ENCODE data around the gene GNG4. TPM values are rescaled to one million over a fixed set of nuclear protein-coding genes. Genes with fewer than 3 reads are reported as not detected.

The GNG4 gene
- total and polyA plus RNA-seq, 2 donors (not counting 3 experiments of a cell fraction or from before 2014, with no cell fraction given) = 0.10 TPM; not detected in 1

DNA sequence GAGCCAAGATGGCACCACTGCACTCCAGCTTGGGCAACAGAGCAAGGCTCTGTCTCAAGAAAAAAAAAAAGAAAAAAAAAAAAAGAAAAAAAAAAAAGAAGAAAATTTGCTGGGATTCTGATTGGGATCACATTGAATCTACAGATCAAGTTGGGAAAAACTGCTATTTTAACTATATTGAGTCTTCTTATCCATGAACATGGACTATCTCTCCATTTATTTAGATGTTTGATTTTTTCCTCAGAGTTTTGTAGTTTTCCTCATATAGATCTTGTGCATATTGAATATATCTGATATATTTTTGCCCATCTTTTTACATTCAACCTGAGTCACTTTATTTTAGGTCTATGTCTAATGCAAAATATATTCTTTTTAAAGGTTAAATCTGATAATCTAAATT, 87.0 kb downstream of the GNG4 start:
- Histone ChIP-seq H3K27ac (ENCODE audit: insufficient read depth, low read depth, low read length) (no peak overlapping the region), H3K9ac (replicated peaks; ENCODE audit: extremely low read depth, insufficient read depth, low read length) (no peak overlapping the region), H4K20me1 (replicated peaks; ENCODE audit: control insufficient read depth, extremely low read depth, insufficient read depth, low read length) (no peaks in the 10 kb centered on the region), H3K4me1 (ENCODE audit: control insufficient read depth, extremely low read depth, insufficient read depth, low read length) (no peaks in the 10 kb centered on the region), H3K27me3 (ENCODE audit: control insufficient read depth in 2 of 2, insufficient read depth in 2 of 2, low read length in 2 of 2) (peaks cover 0 to 1% of the 10 kb centered on the region in 2 experiments), H3K4me2 (ENCODE audit: insufficient read depth, low read length) (no peak overlapping the region), H3K79me2 (ENCODE audit: control insufficient read depth, insufficient read depth, low read length) (no peaks in the 10 kb centered on the region), H3K36me3 (ENCODE audit: control insufficient read depth in 2 of 2, extremely low read depth in 1 of 2, insufficient read depth in 2 of 2, low read length in 2 of 2) (no peaks in the 10 kb centered on the region), H3K9me3 (replicated peaks; ENCODE audit: control insufficient read depth, insufficient read depth, low read length) (no peaks in the 10 kb centered on the region), H3K4me3 (replicated peaks in 1 of 3; ENCODE audit: insufficient read depth in 1 of 3, low read depth in 1 of 3, low read length in 3 of 3) (no peak overlapping the region), H3K9me1 (replicated peaks; ENCODE audit: control insufficient read depth, extremely low read depth, insufficient read depth, low read length) (no peaks in the 10 kb centered on the region), H2AFZ (ENCODE audit: low read depth, low read length) (no peak overlapping the region)
- POLR2A ChIA-PET = no interaction called here
- BruUV-seq (replicated peaks) = no TSS peak
- intact Hi-C loops (cut with micrococcal nuclease) = no loop called here
- CTCF ChIA-PET = no interaction called here
- DNase-seq (ENCODE audit: low read depth, low spot score) = no peak
- TF ChIP-seq, protein P1, sequence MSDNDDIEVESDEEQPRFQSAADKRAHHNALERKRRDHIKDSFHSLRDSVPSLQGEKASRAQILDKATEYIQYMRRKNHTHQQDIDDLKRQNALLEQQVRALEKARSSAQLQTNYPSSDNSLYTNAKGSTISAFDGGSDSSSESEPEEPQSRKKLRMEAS (IDR thresholded peaks at IDR 0.05; ENCODE audit: insufficient read depth, insufficient read length) = no peak
- no peak for TF ChIP-seq POLR2A (IDR thresholded peaks at IDR 0.05; ENCODE audit: low read depth, low read length)
- TF ChIP-seq EZH2 (IDR thresholded peaks at IDR 0.05; ENCODE audit: borderline replicate concordance, low read depth, low read length, severe bottlenecking) = no peak
- TF ChIP-seq FOS (IDR thresholded peaks at IDR 0.05; ENCODE audit: borderline replicate concordance, insufficient read depth, low read length) = no peak
- TF ChIP-seq MYC (IDR thresholded peaks at IDR 0.05; ENCODE audit: low read depth, low read length) = no peak
- TF ChIP-seq POLR2AphosphoS5 (IDR thresholded peaks at IDR 0.05; ENCODE audit: insufficient read depth, low read depth, low read length) = no peak
- FAIRE-seq = no peak
- dilution Hi-C loops (cut with MboI; ENCODE audit: extremely low pct_ligation_motif_present, low sequenced_read_pairs) = no loop called here

DNA sequence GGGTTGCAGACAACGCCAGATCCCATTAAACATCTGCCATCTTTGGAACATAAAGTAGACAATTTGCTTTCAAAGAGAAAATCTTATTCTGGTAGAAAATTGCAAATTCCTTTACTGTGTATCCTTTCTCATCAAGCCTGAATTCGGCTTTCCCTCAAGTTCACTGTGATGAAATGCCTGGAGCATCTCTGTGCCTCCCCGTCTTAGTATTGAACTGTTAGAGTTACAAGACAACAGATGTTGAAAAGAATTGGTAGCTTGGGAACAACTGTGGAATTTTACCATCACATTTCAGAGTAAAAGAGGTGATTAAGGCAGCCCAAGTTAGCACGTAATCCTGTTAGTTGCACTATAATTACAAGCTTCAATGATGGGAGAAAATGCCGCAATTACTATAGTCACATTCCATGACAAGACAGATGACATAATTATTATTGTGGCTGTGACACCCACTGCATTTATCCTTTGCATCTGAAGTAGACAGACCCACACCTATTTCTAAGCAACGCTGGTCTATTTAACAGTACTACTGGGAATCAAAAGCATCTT, 90.9 kb downstream of the GNG4 start:
- H3K9ac ChIP-seq (replicated peaks; ENCODE audit: extremely low read depth, insufficient read depth, low read length) = no peak overlapping the region
- H2AFZ ChIP-seq (ENCODE audit: low read depth, low read length) = no peak overlapping the region
- intact Hi-C loops (cut with micrococcal nuclease) = no loop called here
- no peak overlapping the region for H3K4me3 ChIP-seq (replicated peaks in 1 of 3; ENCODE audit: insufficient read depth in 1 of 3, low read depth in 1 of 3, low read length in 3 of 3)
- dilution Hi-C loops (cut with MboI; ENCODE audit: extremely low pct_ligation_motif_present, low sequenced_read_pairs) = no loop called here
- POLR2A ChIA-PET = no interaction called here
- H3K4me1 ChIP-seq (ENCODE audit: control insufficient read depth, extremely low read depth, insufficient read depth, low read length) = no peaks in the 10 kb centered on the region
- DNase-seq (ENCODE audit: low read depth, low spot score) = no peak
- H4K20me1 ChIP-seq (replicated peaks; ENCODE audit: control insufficient read depth, extremely low read depth, insufficient read depth, low read length) = no peaks in the 10 kb centered on the region
- TF ChIP-seq POLR2AphosphoS5 (IDR thresholded peaks at IDR 0.05; ENCODE audit: insufficient read depth, low read depth, low read length) = no peak
- TF ChIP-seq MYC (IDR thresholded peaks at IDR 0.05; ENCODE audit: low read depth, low read length) = no peak
- TF ChIP-seq, protein P1 (IDR thresholded peaks at IDR 0.05; ENCODE audit: insufficient read depth, insufficient read length) = no peak
- TF ChIP-seq EZH2 (IDR thresholded peaks at IDR 0.05; ENCODE audit: borderline replicate concordance, low read depth, low read length, severe bottlenecking) = no peak
- TF ChIP-seq, protein P2, sequence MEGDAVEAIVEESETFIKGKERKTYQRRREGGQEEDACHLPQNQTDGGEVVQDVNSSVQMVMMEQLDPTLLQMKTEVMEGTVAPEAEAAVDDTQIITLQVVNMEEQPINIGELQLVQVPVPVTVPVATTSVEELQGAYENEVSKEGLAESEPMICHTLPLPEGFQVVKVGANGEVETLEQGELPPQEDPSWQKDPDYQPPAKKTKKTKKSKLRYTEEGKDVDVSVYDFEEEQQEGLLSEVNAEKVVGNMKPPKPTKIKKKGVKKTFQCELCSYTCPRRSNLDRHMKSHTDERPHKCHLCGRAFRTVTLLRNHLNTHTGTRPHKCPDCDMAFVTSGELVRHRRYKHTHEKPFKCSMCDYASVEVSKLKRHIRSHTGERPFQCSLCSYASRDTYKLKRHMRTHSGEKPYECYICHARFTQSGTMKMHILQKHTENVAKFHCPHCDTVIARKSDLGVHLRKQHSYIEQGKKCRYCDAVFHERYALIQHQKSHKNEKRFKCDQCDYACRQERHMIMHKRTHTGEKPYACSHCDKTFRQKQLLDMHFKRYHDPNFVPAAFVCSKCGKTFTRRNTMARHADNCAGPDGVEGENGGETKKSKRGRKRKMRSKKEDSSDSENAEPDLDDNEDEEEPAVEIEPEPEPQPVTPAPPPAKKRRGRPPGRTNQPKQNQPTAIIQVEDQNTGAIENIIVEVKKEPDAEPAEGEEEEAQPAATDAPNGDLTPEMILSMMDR (IDR thresholded peaks at IDR 0.05; ENCODE audit: extremely low read depth in 1 of 2, insufficient read depth in 1 of 2, low read depth in 1 of 2, low read length in 2 of 2) = no peak
- no peak for TF ChIP-seq GATA2 (IDR thresholded peaks at IDR 0.05; ENCODE audit: insufficient read depth, insufficient read length, low read depth, low read length)
- no peak for TF ChIP-seq FOS (IDR thresholded peaks at IDR 0.05; ENCODE audit: borderline replicate concordance, insufficient read depth, low read length)
- TF ChIP-seq POLR2A (IDR thresholded peaks at IDR 0.05; ENCODE audit: low read depth, low read length) = no peak
- no peak for TF ChIP-seq JUN (IDR thresholded peaks at IDR 0.05; ENCODE audit: borderline replicate concordance, insufficient read depth, insufficient read length, low read depth)
- CTCF ChIA-PET = interaction anchor here (1.5 to 2.7 kb wide), 3 partner anchors 24 to 42 kb away, joined by 3 to 9 read pairs (median 5); no protein-coding TSS in a partner anchor
- no peaks in the 10 kb centered on the region for H3K9me3 ChIP-seq (replicated peaks; ENCODE audit: control insufficient read depth, insufficient read depth, low read length)
- BruUV-seq (replicated peaks) = no TSS peak
- H3K9me1 ChIP-seq (replicated peaks; ENCODE audit: control insufficient read depth, extremely low read depth, insufficient read depth, low read length) = no peaks in the 10 kb centered on the region
- no peaks in the 10 kb centered on the region for H3K36me3 ChIP-seq (ENCODE audit: control insufficient read depth in 2 of 2, extremely low read depth in 1 of 2, insufficient read depth in 2 of 2, low read length in 2 of 2)
- H3K4me2 ChIP-seq (ENCODE audit: insufficient read depth, low read length) = no peak overlapping the region
- H3K27ac ChIP-seq (ENCODE audit: insufficient read depth, low read depth, low read length) = no peak overlapping the region
- peaks cover 0 to 1% of the 10 kb centered on the region in 2 experiments for H3K27me3 ChIP-seq (ENCODE audit: control insufficient read depth in 2 of 2, insufficient read depth in 2 of 2, low read length in 2 of 2)
- H3K79me2 ChIP-seq (ENCODE audit: control insufficient read depth, insufficient read depth, low read length) = no peaks in the 10 kb centered on the region
- FAIRE-seq = no peak

All from endothelial cell of umbilical vein (primary cell).